Measurements from ENCODE around the gene PARP12.

Gene PARP12

DNA sequence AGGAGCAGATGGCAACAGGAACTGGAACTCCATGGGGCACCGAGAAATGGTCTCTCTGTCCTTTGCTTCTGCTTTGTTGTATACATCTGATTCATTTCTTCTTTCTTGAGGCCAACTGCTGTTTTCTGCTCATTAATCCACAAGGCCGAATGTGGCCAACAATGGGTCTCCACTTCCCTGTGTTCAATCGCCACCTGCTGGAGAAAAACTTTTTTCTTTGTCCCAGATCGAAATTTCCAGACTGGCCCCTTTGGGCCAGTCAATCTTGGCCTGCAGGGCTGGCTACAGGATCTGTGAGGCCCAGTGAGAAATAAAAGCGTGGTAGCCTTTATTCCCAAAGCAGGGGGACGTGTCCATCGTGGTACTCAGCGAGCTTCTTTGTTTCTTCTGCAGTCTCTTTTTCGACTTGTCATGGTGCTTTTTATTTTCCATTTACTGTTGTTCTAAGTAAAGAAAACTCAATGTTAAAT, 58.8 kb downstream of the PARP12 start (continued):
- TF ChIP-seq, protein P1, sequence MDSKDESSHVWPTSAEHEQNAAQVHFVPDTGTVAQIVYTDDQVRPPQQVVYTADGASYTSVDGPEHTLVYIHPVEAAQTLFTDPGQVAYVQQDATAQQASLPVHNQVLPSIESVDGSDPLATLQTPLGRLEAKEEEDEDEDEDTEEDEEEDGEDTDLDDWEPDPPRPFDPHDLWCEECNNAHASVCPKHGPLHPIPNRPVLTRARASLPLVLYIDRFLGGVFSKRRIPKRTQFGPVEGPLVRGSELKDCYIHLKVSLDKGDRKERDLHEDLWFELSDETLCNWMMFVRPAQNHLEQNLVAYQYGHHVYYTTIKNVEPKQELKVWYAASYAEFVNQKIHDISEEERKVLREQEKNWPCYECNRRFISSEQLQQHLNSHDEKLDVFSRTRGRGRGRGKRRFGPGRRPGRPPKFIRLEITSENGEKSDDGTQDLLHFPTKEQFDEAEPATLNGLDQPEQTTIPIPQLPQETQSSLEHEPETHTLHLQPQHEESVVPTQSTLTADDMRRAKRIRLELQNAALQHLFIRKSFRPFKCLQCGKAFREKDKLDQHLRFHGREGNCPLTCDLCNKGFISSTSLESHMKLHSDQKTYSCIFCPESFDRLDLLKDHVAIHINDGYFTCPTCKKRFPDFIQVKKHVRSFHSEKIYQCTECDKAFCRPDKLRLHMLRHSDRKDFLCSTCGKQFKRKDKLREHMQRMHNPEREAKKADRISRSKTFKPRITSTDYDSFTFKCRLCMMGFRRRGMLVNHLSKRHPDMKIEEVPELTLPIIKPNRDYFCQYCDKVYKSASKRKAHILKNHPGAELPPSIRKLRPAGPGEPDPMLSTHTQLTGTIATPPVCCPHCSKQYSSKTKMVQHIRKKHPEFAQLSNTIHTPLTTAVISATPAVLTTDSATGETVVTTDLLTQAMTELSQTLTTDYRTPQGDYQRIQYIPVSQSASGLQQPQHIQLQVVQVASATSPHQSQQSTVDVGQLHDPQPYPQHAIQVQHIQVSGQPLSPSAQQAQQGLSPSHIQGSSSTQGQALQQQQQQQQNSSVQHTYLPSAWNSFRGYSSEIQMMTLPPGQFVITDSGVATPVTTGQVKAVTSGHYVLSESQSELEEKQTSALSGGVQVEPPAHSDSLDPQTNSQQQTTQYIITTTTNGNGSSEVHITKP (tag by site-specific recombination; IDR thresholded peaks at IDR 0.05) = 0 out of 2 replicates have a peak, but pooled peaks have one; percentile 36
- TF ChIP-seq, protein P2, sequence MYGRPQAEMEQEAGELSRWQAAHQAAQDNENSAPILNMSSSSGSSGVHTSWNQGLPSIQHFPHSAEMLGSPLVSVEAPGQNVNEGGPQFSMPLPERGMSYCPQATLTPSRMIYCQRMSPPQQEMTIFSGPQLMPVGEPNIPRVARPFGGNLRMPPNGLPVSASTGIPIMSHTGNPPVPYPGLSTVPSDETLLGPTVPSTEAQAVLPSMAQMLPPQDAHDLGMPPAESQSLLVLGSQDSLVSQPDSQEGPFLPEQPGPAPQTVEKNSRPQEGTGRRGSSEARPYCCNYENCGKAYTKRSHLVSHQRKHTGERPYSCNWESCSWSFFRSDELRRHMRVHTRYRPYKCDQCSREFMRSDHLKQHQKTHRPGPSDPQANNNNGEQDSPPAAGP (tag by site-specific recombination; IDR thresholded peaks at IDR 0.05) = no peak
- no peak for TF ChIP-seq ZNF624 (tag by site-specific recombination; IDR thresholded peaks at IDR 0.05)
- no peak for TF ChIP-seq ZFHX2 (tag by site-specific recombination; conservative IDR thresholded peaks at IDR 0.05)
- no peak for TF ChIP-seq YY2 (tag by site-specific recombination; IDR thresholded peaks at IDR 0.05)
- no peak for TF ChIP-seq ZNF791 (tag by site-specific recombination; IDR thresholded peaks at IDR 0.05)
- no peak for TF ChIP-seq ZNF660 (tag by site-specific recombination; IDR thresholded peaks at IDR 0.05)
- TF ChIP-seq, protein P3, sequence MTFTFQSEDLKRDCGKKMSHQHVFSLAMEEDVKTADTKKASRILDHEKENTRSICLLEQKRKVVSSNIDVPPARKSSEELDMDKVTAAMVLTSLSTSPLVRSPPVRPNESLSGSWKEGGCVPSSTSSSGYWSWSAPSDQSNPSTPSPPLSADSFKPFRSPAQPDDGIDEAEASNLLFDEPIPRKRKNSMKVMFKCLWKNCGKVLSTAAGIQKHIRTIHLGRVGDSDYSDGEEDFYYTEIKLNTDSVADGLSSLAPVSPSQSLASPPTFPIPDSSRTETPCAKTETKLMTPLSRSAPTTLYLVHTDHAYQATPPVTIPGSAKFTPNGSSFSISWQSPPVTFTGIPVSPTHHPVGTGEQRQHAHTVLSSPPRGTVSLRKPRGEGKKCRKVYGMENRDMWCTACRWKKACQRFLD (tag by site-specific recombination; IDR thresholded peaks at IDR 0.05) = no peak
- no peak for TF ChIP-seq ZNF664 (tag by site-specific recombination; IDR thresholded peaks at IDR 0.05)
- TF ChIP-seq, protein P4, sequence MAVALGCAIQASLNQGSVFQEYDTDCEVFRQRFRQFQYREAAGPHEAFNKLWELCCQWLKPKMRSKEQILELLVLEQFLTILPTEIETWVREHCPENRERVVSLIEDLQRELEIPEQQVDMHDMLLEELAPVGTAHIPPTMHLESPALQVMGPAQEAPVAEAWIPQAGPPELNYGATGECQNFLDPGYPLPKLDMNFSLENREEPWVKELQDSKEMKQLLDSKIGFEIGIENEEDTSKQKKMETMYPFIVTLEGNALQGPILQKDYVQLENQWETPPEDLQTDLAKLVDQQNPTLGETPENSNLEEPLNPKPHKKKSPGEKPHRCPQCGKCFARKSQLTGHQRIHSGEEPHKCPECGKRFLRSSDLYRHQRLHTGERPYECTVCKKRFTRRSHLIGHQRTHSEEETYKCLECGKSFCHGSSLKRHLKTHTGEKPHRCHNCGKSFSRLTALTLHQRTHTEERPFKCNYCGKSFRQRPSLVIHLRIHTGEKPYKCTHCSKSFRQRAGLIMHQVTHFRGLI (tag by site-specific recombination; IDR thresholded peaks at IDR 0.05) = no peak
- no peak for TF ChIP-seq ZNF350 (tag by site-specific recombination; IDR thresholded peaks at IDR 0.05)
- TF ChIP-seq ZEB2 (tag by site-specific recombination; IDR thresholded peaks at IDR 0.05) = no peak

DNA sequence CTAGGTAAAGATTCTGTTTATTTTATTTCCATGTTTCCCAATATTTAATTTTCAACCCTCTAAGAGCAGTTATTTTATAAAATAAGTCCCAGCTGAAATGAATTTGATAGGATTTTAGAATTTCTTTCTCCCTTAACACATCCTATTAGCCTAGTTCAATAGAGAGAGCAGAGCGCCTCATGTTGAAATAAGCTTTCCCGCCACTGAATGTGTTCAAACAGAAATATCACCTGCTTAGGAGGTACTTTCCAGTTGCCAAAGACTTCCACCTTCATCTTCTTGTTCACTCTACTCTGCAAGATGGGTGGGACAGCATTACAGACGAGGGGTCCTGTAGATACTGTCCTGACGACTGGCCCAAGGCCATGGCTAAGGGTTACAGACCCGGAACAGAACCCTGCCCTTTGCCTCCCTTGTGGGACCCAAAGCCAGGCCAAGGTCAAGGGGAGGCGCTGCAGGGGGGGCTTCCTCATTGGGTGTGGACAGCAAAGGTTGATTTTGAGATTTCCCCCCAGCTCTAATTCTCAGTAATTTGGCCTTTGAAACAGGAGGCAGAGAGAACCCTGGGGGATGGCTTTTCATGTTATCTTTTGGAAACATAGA, 62.0 kb downstream of the PARP12 start:
- ChIA-PET POLR2A (no interaction called here), CTCF (interaction anchor here (0.8 to 4.0 kb wide), 6 partner anchors 355 to 567 kb away, joined by 3 to 62 read pairs (median 5); no protein-coding TSS in a partner anchor)
- Histone ChIP-seq H3K36me3 (ENCODE audit: control insufficient read depth in 2 of 2, insufficient read depth in 1 of 2, low read length in 2 of 2) (no peaks in the 10 kb centered on the region), H3K4me3 (ENCODE audit: low read depth, low read length) (no peak overlapping the region), H3K27ac (ENCODE audit: extremely low read depth, low read depth, low read length) (no peak overlapping the region), H3K4me1 (ENCODE audit: control insufficient read depth, insufficient read depth, low read length) (no peaks in the 10 kb centered on the region), H3K9me3 (ENCODE audit: control insufficient read depth, insufficient read depth, low read depth, low read length) (no peaks in the 10 kb centered on the region)
- TF ChIP-seq, protein P5, sequence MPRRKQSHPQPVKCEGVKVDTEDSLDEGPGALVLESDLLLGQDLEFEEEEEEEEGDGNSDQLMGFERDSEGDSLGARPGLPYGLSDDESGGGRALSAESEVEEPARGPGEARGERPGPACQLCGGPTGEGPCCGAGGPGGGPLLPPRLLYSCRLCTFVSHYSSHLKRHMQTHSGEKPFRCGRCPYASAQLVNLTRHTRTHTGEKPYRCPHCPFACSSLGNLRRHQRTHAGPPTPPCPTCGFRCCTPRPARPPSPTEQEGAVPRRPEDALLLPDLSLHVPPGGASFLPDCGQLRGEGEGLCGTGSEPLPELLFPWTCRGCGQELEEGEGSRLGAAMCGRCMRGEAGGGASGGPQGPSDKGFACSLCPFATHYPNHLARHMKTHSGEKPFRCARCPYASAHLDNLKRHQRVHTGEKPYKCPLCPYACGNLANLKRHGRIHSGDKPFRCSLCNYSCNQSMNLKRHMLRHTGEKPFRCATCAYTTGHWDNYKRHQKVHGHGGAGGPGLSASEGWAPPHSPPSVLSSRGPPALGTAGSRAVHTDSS (tag by site-specific recombination; IDR thresholded peaks at IDR 0.05) = no peak
- TF ChIP-seq ZNF169 (tag by site-specific recombination; IDR thresholded peaks at IDR 0.05) = no peak
- TF ChIP-seq ZNF514 (tag by site-specific recombination; IDR thresholded peaks at IDR 0.05) = no peak
- TF ChIP-seq, protein P6, sequence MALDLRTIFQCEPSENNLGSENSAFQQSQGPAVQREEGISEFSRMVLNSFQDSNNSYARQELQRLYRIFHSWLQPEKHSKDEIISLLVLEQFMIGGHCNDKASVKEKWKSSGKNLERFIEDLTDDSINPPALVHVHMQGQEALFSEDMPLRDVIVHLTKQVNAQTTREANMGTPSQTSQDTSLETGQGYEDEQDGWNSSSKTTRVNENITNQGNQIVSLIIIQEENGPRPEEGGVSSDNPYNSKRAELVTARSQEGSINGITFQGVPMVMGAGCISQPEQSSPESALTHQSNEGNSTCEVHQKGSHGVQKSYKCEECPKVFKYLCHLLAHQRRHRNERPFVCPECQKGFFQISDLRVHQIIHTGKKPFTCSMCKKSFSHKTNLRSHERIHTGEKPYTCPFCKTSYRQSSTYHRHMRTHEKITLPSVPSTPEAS (tag by site-specific recombination; IDR thresholded peaks at IDR 0.05) = no peak
- TF ChIP-seq, protein P7, sequence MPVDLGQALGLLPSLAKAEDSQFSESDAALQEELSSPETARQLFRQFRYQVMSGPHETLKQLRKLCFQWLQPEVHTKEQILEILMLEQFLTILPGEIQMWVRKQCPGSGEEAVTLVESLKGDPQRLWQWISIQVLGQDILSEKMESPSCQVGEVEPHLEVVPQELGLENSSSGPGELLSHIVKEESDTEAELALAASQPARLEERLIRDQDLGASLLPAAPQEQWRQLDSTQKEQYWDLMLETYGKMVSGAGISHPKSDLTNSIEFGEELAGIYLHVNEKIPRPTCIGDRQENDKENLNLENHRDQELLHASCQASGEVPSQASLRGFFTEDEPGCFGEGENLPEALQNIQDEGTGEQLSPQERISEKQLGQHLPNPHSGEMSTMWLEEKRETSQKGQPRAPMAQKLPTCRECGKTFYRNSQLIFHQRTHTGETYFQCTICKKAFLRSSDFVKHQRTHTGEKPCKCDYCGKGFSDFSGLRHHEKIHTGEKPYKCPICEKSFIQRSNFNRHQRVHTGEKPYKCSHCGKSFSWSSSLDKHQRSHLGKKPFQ (tag by site-specific recombination; IDR thresholded peaks at IDR 0.05) = no peak
- no peak for TF ChIP-seq ZNF140 (tag by site-specific recombination; IDR thresholded peaks at IDR 0.05)
- TF ChIP-seq, protein P8, sequence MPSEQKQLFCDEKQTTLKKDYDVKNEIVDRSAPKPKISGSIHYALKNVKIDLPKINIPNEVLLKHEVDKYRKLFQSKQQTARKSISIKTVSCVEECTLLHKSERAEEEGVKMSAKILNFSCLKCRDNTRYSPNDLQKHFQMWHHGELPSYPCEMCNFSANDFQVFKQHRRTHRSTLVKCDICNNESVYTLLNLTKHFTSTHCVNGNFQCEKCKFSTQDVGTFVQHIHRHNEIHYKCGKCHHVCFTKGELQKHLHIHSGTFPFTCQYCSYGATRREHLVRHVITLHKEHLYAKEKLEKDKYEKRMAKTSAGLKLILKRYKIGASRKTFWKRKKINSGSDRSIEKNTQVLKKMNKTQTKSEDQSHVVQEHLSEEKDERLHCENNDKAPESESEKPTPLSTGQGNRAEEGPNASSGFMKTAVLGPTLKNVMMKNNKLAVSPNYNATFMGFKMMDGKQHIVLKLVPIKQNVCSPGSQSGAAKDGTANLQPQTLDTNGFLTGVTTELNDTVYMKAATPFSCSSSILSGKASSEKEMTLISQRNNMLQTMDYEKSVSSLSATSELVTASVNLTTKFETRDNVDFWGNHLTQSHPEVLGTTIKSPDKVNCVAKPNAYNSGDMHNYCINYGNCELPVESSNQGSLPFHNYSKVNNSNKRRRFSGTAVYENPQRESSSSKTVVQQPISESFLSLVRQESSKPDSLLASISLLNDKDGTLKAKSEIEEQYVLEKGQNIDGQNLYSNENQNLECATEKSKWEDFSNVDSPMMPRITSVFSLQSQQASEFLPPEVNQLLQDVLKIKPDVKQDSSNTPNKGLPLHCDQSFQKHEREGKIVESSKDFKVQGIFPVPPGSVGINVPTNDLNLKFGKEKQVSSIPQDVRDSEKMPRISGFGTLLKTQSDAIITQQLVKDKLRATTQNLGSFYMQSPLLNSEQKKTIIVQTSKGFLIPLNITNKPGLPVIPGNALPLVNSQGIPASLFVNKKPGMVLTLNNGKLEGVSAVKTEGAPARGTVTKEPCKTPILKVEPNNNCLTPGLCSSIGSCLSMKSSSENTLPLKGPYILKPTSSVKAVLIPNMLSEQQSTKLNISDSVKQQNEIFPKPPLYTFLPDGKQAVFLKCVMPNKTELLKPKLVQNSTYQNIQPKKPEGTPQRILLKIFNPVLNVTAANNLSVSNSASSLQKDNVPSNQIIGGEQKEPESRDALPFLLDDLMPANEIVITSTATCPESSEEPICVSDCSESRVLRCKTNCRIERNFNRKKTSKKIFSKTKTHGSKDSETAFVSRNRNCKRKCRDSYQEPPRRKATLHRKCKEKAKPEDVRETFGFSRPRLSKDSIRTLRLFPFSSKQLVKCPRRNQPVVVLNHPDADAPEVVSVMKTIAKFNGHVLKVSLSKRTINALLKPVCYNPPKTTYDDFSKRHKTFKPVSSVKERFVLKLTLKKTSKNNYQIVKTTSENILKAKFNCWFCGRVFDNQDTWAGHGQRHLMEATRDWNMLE (tag by site-specific recombination; conservative IDR thresholded peaks at IDR 0.05; ENCODE audit: low read depth) = no peak

All from HEK293 (cell line).